ENCODE results near the gene USP7.
A peak's percentile ranks its signal among the peaks of the same experiment; 100 is the strongest.
"Not testable (repeated sequence)": the region's sequence is repeated elsewhere in the genome, so short reads cannot be mapped to it uniquely, and the experiment has no call there.

The USP7 gene

DNA sequence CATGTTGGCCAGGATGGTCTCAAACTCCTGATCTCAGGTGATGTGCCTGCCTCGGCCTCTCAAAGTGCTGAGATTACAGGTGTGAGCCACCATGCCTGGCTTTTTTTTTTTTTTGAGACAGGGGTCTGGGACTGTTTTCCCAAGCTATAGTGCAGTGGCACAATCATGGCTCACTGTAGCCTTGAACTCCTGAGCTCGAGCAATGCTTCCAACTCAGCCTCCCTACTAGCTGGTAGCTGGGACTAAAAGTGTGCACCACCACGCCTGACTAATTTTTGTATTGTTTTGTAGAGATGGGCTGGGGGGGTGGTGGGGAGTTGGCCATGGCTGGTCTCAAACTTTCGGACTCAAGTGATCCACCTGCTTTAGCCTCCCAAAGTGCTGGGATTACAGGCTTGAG, 36.1 kb upstream of the USP7 start:
- Histone ChIP-seq H3K4me3 (ENCODE audit: low read length) (no peak overlapping the region), H3K36me3 (ENCODE audit: control insufficient read depth, insufficient read depth, low read length, severe bottlenecking) (no peaks in the 10 kb centered on the region), H3K27me3 (replicated peaks; ENCODE audit: control insufficient read depth, insufficient read depth, low read length) (no peaks in the 10 kb centered on the region), H3K9ac (ENCODE audit: low read length) (no peak overlapping the region), H3K9me3 (ENCODE audit: control insufficient read depth, low read length) (no peaks in the 10 kb centered on the region), H3K4me1 (ENCODE audit: control insufficient read depth, insufficient read depth, low read length) (no peaks in the 10 kb centered on the region)
- DNase-seq (ENCODE audit: low read depth), result no peak

- Histone ChIP-seq H3K27me3 (replicated peaks; ENCODE audit: control insufficient read depth, insufficient read depth, low read length) (no peaks in the 10 kb centered on the region), H3K9ac (ENCODE audit: low read length) (no peak overlapping the region), H3K9me3 (ENCODE audit: control insufficient read depth, low read length) (no peaks in the 10 kb centered on the region), H3K4me3 (ENCODE audit: low read length) (no peak overlapping the region), H3K4me1 (ENCODE audit: control insufficient read depth, insufficient read depth, low read length) (no peaks in the 10 kb centered on the region), H3K36me3 (ENCODE audit: control insufficient read depth, insufficient read depth, low read length, severe bottlenecking) (no peaks in the 10 kb centered on the region)
- DNase-seq (ENCODE audit: low read depth), result peak; percentile 67
Observed at GRCh38 chr16:8998108-8998507, 34.4 kb upstream of the USP7 start.

- Histone ChIP-seq H3K36me3 (ENCODE audit: control insufficient read depth, insufficient read depth, low read length, severe bottlenecking) (no peaks in the 10 kb centered on the region), H3K9ac (ENCODE audit: low read length) (no peak overlapping the region), H3K4me1 (ENCODE audit: control insufficient read depth, insufficient read depth, low read length) (no peaks in the 10 kb centered on the region), H3K9me3 (ENCODE audit: control insufficient read depth, low read length) (no peaks in the 10 kb centered on the region), H3K27me3 (replicated peaks; ENCODE audit: control insufficient read depth, insufficient read depth, low read length) (no peaks in the 10 kb centered on the region), H3K4me3 (ENCODE audit: low read length) (no peak overlapping the region)
- no peak for DNase-seq (ENCODE audit: low read depth)
Observed at GRCh38 chr16:8996891-8997290, 33.2 kb upstream of the USP7 start.

- Histone ChIP-seq H3K27me3 (replicated peaks; ENCODE audit: control insufficient read depth, insufficient read depth, low read length) (no peaks in the 10 kb centered on the region), H3K9ac (ENCODE audit: low read length) (no peak overlapping the region), H3K4me3 (ENCODE audit: low read length) (no peak overlapping the region), H3K36me3 (ENCODE audit: control insufficient read depth, insufficient read depth, low read length, severe bottlenecking) (no peaks in the 10 kb centered on the region), H3K9me3 (ENCODE audit: control insufficient read depth, low read length) (no peaks in the 10 kb centered on the region), H3K4me1 (ENCODE audit: control insufficient read depth, insufficient read depth, low read length) (no peaks in the 10 kb centered on the region)
- no peak for DNase-seq (ENCODE audit: low read depth)
Observed at GRCh38 chr16:8990445-8990844, 26.7 kb upstream of the USP7 start.

- Histone ChIP-seq H3K36me3 (ENCODE audit: control insufficient read depth, insufficient read depth, low read length, severe bottlenecking) (no peaks in the 10 kb centered on the region), H3K27me3 (replicated peaks; ENCODE audit: control insufficient read depth, insufficient read depth, low read length) (no peaks in the 10 kb centered on the region), H3K9ac (ENCODE audit: low read length) (no peak overlapping the region), H3K9me3 (ENCODE audit: control insufficient read depth, low read length) (no peaks in the 10 kb centered on the region), H3K4me1 (ENCODE audit: control insufficient read depth, insufficient read depth, low read length) (no peaks in the 10 kb centered on the region), H3K4me3 (ENCODE audit: low read length) (no peak overlapping the region)
- DNase-seq (ENCODE audit: low read depth), result no peak
Observed at GRCh38 chr16:8989099-8989878, 25.6 kb upstream of the USP7 start.

DNA sequence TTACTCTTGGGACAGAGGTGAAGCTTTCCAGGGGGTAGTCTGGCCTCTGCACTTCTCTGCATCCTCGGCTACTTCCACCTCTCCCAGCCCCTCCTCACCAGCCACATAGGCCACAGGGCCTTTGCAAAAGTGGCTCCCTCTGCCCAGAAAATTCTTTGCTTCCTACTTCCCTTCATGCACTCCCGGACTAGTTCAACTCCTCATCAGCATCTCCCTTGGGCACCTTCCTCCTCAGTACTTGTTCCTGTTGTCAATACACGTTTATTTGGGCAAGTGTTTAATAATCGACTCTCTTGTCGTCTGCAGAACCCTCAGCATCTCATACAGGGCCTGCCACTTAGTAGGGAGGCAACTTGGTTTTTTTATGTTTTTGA, 23.1 kb upstream of the USP7 start:
- H3K4me1 ChIP-seq (ENCODE audit: control insufficient read depth, insufficient read depth, low read length), result no peaks in the 10 kb centered on the region
- no peak overlapping the region for H3K4me3 ChIP-seq (ENCODE audit: low read length)
- no peak overlapping the region for H3K9ac ChIP-seq (ENCODE audit: low read length)
- peaks cover 9% of the 10 kb centered on the region for H3K27me3 ChIP-seq (replicated peaks; ENCODE audit: control insufficient read depth, insufficient read depth, low read length)
- H3K36me3 ChIP-seq (ENCODE audit: control insufficient read depth, insufficient read depth, low read length, severe bottlenecking), result no peaks in the 10 kb centered on the region
- no peaks in the 10 kb centered on the region for H3K9me3 ChIP-seq (ENCODE audit: control insufficient read depth, low read length)
- no peak for DNase-seq (ENCODE audit: low read depth)

- no peak for DNase-seq (ENCODE audit: low read depth)
- no peaks in the 10 kb centered on the region for H3K4me1 ChIP-seq (ENCODE audit: control insufficient read depth, insufficient read depth, low read length)
- no peak overlapping the region for H3K9ac ChIP-seq (ENCODE audit: low read length)
- H3K4me3 ChIP-seq (ENCODE audit: low read length), result no peak overlapping the region
- no peaks in the 10 kb centered on the region for H3K9me3 ChIP-seq (ENCODE audit: control insufficient read depth, low read length)
- H3K36me3 ChIP-seq (ENCODE audit: control insufficient read depth, insufficient read depth, low read length, severe bottlenecking), result no peaks in the 10 kb centered on the region
- H3K27me3 ChIP-seq (replicated peaks; ENCODE audit: control insufficient read depth, insufficient read depth, low read length), result peaks cover 9% of the 10 kb centered on the region
Observed at GRCh38 chr16:8986111-8986510, 22.4 kb upstream of the USP7 start.

GRCh38 chr16:8982816-8983215, 19.1 kb upstream of the USP7 start:
- DNase-seq (ENCODE audit: low read depth), result no peak
- H3K9me3 ChIP-seq (ENCODE audit: control insufficient read depth, low read length), result no peaks in the 10 kb centered on the region
- H3K4me1 ChIP-seq (ENCODE audit: control insufficient read depth, insufficient read depth, low read length), result no peaks in the 10 kb centered on the region
- peaks cover 9% of the 10 kb centered on the region for H3K27me3 ChIP-seq (replicated peaks; ENCODE audit: control insufficient read depth, insufficient read depth, low read length)
- H3K9ac ChIP-seq (ENCODE audit: low read length), result no peak overlapping the region
- no peak overlapping the region for H3K4me3 ChIP-seq (ENCODE audit: low read length)
- no peaks in the 10 kb centered on the region for H3K36me3 ChIP-seq (ENCODE audit: control insufficient read depth, insufficient read depth, low read length, severe bottlenecking)

GRCh38 chr16:8981901-8982300, 18.2 kb upstream of the USP7 start:
- H3K4me1 ChIP-seq (ENCODE audit: control insufficient read depth, insufficient read depth, low read length); H3K27me3 ChIP-seq (replicated peaks; ENCODE audit: control insufficient read depth, insufficient read depth, low read length); DNase-seq (ENCODE audit: low read depth); H3K9me3 ChIP-seq (ENCODE audit: control insufficient read depth, low read length); H3K4me3 ChIP-seq (ENCODE audit: low read length); H3K9ac ChIP-seq (ENCODE audit: low read length); H3K36me3 ChIP-seq (ENCODE audit: control insufficient read depth, insufficient read depth, low read length, severe bottlenecking): not testable (repeated sequence)

- not testable (repeated sequence) for H3K9ac ChIP-seq (ENCODE audit: low read length); H3K9me3 ChIP-seq (ENCODE audit: control insufficient read depth, low read length); H3K27me3 ChIP-seq (replicated peaks; ENCODE audit: control insufficient read depth, insufficient read depth, low read length); H3K36me3 ChIP-seq (ENCODE audit: control insufficient read depth, insufficient read depth, low read length, severe bottlenecking); DNase-seq (ENCODE audit: low read depth); H3K4me3 ChIP-seq (ENCODE audit: low read length); H3K4me1 ChIP-seq (ENCODE audit: control insufficient read depth, insufficient read depth, low read length)
Observed at GRCh38 chr16:8976189-8976588, 12.5 kb upstream of the USP7 start.

GRCh38 chr16:8975039-8975438, 11.3 kb upstream of the USP7 start:
- Histone ChIP-seq H3K9me3 (ENCODE audit: control insufficient read depth, low read length) (peaks cover 5% of the 10 kb centered on the region), H3K9ac (ENCODE audit: low read length) (no peak overlapping the region), H3K4me3 (ENCODE audit: low read length) (no peak overlapping the region), H3K36me3 (ENCODE audit: control insufficient read depth, insufficient read depth, low read length, severe bottlenecking) (no peaks in the 10 kb centered on the region), H3K27me3 (replicated peaks; ENCODE audit: control insufficient read depth, insufficient read depth, low read length) (no peaks in the 10 kb centered on the region), H3K4me1 (ENCODE audit: control insufficient read depth, insufficient read depth, low read length) (peaks cover 9% of the 10 kb centered on the region)
- no peak for DNase-seq (ENCODE audit: low read depth)
